Skin of body (tissue), 2 donors: Measurements from ENCODE around the gene DLGAP3. TPM values are rescaled to one million over a fixed set of nuclear protein-coding genes. Genes with fewer than 3 reads are reported as not detected.

Source experiments
- DNase-seq: peaks from one replicate; lab custom pipeline; 2025; lab: John Stamatoyannopoulos, UW
- total RNA-seq: library from RNA; depleted of rRNA; stranded (reverse); fragments of >200 nt; gene quantifications from one replicate; pipeline ENCODE4 v1.2.3, GENCODE V29; 2014

The DLGAP3 gene
- total RNA-seq, 1 donor from 2014 or later = under 0.01 TPM

DNA sequence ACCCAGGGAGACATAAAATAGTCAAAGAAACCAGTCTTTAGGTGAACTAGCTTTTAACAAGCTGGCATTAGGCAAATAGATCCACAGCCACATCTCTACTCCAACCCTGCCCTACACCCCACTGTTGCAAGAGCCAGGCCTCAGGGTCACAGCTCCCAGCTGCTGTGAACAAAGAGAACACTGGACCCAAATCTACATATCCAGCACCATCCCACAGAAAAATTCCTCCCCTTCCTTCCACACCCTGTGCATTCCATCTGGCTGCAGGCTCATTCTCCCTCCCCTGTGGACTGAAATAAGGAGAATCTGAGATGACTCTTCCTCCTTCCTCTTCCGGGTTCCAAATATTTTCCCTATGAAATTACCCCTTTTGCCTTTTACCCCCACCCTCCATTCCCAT, 23.2 kb downstream of the DLGAP3 start:
- no peak for DNase-seq

GRCh38 chr1:34905098-34905459, 24.4 kb downstream of the DLGAP3 start:
- no peak for DNase-seq

GRCh38 chr1:34904236-34905097, 25.0 kb downstream of the DLGAP3 start:
- no peak for DNase-seq

- no peak for DNase-seq
Measured at GRCh38 chr1:34901919-34902318, 27.5 kb downstream of the DLGAP3 start.

DNA sequence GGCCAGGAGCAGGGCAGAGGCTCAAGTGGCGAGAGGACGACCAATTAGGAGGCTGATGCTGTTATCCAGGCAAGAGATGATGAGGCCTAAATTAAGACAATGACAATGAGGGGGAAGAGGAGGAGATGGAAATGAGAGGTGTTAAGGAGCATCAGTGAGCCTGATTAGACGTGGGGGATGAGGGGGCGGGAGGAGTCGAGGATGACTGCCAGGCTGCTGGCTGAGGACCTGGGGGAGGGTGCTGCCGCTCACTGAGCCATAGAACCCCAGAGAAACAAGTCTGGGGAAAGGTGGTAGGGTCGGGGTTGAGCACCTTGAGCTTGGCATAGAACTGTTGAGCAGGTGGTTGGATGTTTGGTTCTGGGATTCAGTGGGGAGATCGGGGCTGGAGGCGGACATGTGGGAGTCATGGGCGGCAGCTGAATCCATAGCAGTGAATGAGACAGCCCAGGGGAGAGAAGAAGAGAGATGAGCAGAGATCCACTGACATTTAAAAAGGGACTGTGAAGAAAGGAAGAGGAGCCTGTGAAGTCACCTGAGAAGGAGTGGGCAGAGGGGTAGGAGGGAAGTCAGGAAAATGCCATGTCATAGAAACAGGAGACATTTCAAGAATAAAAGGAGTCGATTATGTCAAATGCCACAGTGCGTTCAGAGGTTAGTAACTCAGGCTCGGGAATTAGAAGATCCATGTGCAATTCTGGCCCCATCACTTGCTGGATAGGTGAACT, 28.5 kb downstream of the DLGAP3 start:
- DNase-seq = no peak

DNA sequence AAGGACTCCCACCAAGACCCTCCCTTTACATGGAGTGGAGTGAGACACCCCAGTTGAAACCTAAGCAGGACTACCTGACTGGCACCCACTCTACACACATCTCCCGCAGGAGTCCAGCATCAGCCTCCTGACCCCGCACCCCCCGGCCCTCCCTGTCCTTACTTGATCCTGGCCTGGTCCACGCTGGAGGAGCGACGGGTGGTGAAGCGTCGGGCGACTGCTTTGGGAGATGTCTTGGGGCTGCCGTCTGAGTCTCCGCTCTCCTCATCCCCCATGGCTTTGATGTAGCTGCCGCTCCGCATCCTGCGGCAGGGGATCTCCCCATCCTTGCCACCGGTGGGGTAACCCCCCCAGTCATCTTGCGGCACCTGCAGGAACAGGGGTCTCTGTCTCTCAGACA, 29.5 kb downstream of the DLGAP3 start:
- DNase-seq = no peak

GRCh38 chr1:34899471-34899870, 30.0 kb downstream of the DLGAP3 start:
- no peak for DNase-seq

GRCh38 chr1:34898330-34898761, 31.1 kb downstream of the DLGAP3 start:
- DNase-seq = no peak

GRCh38 chr1:34896612-34897011, 32.8 kb downstream of the DLGAP3 start:
- no peak for DNase-seq

DNA sequence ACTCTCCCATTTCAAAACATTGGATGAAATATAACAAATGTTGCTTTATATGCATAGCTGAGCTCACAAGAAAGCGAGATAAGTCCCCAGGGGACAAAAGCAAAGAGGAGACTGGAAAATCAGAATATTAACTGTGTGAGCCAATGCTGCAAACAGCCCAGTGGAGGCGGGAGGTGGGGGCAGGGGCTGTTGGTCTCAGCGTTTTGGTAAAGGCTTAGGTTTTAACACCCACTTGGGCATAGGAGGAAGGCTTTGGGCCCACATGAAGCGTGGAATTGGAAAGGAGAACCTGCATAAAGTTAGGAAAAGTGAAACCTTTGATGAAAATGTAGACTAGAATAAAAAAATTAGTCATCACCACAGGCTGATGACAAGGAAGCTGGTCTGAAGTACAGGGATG, 39.7 kb downstream of the DLGAP3 start:
- DNase-seq = no peak

GRCh38 chr1:34887593-34887992, 41.9 kb downstream of the DLGAP3 start:
- no peak for DNase-seq

- no peak for DNase-seq
Measured at GRCh38 chr1:34885405-34886247, 43.8 kb downstream of the DLGAP3 start.

DNA sequence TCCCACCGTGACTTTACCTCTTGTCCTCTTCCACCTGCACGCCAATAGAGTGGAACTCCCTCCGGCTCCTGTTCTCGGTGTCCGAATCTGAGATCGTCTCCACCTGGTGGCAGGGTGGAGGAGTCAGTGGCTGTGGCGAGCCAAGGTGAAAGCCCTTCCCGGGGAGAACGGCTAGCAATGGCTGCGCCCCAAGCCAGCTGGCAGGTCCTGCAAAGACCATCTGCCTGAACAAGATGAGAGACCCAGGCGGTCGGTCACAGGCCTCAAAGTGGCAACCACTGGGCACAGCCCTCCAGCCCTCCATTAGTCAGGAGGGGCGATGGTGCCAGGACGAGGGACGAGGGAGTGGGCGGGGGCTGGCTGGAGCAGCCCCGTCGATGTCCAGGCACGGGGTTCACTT, 44.5 kb downstream of the DLGAP3 start:
- no peak for DNase-seq

- DNase-seq = no peak
Measured at GRCh38 chr1:34884536-34884935, 44.9 kb downstream of the DLGAP3 start.

GRCh38 chr1:34879230-34879629, 50.2 kb downstream of the DLGAP3 start:
- no peak for DNase-seq

GRCh38 chr1:34876406-34876805, 53.0 kb downstream of the DLGAP3 start:
- no peak for DNase-seq

DNA sequence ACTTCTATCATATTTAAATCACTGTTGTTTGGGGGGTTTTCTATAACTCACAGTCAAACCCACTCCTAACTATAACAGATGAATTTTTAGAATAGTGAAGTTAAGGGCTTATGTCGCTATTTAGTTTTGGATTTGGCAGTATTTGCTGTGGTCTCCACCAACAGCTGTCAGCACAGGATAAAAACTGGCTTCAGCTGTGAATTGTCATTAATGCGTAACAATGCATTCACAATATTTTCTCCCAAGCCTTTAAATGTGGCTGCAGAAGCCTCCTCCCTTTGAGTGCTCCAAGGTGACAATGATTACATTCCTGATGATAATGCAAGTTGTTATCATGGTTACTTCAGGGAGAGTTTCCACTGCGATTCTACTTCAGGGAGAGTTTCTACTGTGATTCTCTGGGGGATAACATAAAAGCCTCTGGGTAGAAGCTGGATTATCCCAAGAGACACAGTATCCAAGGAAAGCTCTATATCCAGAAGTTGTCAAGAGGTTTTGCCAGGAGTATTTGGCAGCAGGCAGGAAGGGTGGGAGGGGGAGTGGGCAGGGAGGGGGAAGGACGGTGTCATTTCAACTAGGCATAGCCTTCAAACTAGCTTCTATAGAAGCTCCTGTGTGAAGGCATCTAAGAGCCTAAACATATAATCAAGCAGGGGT, 55.0 kb downstream of the DLGAP3 start:
- no peak for DNase-seq

- no peak for DNase-seq
Measured at GRCh38 chr1:34872133-34872503, 57.3 kb downstream of the DLGAP3 start.

DNA sequence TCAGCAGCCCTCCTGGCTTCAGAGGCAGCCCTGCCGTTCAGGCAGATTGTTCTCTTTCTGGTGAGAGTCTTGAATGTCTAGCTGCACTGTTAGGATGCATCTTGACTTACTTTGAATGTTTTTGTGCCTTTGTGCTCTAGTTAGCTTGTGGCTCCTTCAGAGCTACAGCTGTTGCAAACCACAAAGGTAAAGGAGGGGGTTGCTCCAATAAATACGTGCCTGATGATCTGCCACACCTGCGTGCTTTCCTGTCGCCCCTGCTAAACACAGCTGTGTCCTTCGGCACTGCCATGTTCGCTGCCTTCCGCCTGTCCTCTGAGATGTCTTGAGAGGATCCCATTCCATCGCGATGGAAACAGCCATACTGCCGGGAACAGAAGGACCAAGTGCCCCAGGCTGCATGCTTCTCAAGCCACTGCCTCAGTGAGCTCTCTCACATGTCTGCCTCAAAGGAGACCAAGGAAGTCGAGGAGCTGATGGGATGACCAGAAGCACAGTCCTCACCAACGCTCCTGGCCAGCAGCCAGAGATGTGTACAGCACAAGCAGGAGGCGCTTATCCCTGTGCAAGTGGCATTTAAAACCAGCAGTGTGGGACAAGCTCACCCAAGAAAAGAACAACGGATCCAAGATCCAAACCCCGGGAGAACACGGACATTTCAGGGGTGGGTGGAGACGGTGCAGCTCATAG, 57.9 kb downstream of the DLGAP3 start:
- no peak for DNase-seq

DNA sequence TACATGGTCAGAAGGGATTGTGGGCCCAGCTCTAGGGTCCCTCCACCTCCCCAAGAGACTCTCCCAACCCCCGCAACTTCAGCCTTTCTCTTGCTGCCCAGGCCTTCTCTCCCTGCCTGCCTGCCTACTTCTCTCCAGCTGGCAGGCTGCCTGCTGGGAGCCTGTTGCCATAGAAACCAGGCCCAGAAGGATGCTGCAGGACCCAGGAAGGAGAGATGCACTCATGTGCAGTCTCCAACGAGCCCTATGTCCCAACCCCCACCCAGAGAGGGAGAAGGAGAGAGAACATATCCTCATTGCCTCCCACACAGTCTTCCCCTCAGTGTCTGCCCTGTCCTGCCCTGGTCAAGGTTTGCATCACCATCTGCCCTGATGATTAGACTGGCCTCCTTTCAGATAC, 59.1 kb downstream of the DLGAP3 start:
- DNase-seq = no peak

DNA sequence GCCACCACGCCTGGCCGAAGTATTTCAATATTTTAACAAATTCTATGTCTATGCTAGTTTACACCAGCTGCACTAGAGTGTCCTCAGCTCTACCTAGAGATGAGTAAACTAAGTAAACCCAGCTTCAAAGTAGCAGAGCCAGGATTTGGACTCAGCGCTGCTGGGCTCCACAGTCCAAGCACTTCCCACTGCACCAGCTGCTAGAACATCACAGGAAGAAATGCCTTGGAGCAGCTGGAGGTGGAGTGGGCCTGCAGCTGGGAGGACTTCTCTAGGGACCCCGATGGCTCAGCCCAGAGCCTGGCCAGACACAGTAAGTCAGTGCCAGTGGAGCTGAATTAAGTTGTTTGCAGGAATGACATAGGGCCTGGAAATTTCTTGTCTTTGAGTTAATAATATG, 59.7 kb downstream of the DLGAP3 start:
- no peak for DNase-seq
